ENCODE data around the gene PLD4. TPM values are rescaled to one million over a fixed set of nuclear protein-coding genes. Genes with fewer than 3 reads are reported as not detected.
"Not testable (repeated sequence)": the region's sequence is repeated elsewhere in the genome, so short reads cannot be mapped to it uniquely, and the experiment has no call there.

The PLD4 gene
- polyA plus RNA-seq, 3 donors = 2.6 to 3.2 (median 3.2) TPM

- no peak for DNase-seq (ENCODE audit: low read depth in 3 of 3, low spot score in 2 of 3)
Observed at GRCh38 chr14:104898195-104898558, 26.5 kb upstream of the PLD4 start.

GRCh38 chr14:104898870-104899510, 25.7 kb upstream of the PLD4 start:
- no peak for DNase-seq (ENCODE audit: low read depth in 3 of 3, low spot score in 2 of 3)

- DNase-seq (ENCODE audit: low read depth in 3 of 3, low spot score in 2 of 3) = no peak
Observed at GRCh38 chr14:104899781-104900180, 24.9 kb upstream of the PLD4 start.

- DNase-seq (ENCODE audit: low read depth in 3 of 3, low spot score in 2 of 3) = no peak
Observed at GRCh38 chr14:104900639-104901512, 23.8 kb upstream of the PLD4 start.

GRCh38 chr14:104903990-104904389, 20.7 kb upstream of the PLD4 start:
- no peak for DNase-seq (ENCODE audit: low read depth in 3 of 3, low spot score in 2 of 3)

GRCh38 chr14:104904650-104905578, 19.8 kb upstream of the PLD4 start:
- DNase-seq (ENCODE audit: low read depth in 3 of 3, low spot score in 2 of 3) = not testable (repeated sequence)

- not testable (repeated sequence) for DNase-seq (ENCODE audit: low read depth in 3 of 3, low spot score in 2 of 3)
Observed at GRCh38 chr14:104905579-104905933, 19.1 kb upstream of the PLD4 start.

- no peak for DNase-seq (ENCODE audit: low read depth in 3 of 3, low spot score in 2 of 3)
Observed at GRCh38 chr14:104908303-104908702, 16.4 kb upstream of the PLD4 start.

GRCh38 chr14:104912053-104912452, 12.6 kb upstream of the PLD4 start:
- DNase-seq (ENCODE audit: low read depth in 3 of 3, low spot score in 2 of 3) = no peak

- DNase-seq (ENCODE audit: low read depth in 3 of 3, low spot score in 2 of 3) = no peak
Observed at GRCh38 chr14:104913435-104913834, 11.2 kb upstream of the PLD4 start.

GRCh38 chr14:104917116-104917515, 7.6 kb upstream of the PLD4 start:
- no peak for DNase-seq (ENCODE audit: low read depth in 3 of 3, low spot score in 2 of 3)

GRCh38 chr14:104917993-104918392, 6.7 kb upstream of the PLD4 start:
- DNase-seq (ENCODE audit: low read depth in 3 of 3, low spot score in 2 of 3) = no peak

- not testable (repeated sequence) for DNase-seq (ENCODE audit: low read depth in 3 of 3, low spot score in 2 of 3)
Observed at GRCh38 chr14:104919152-104919992, 5.3 kb upstream of the PLD4 start.

- DNase-seq (ENCODE audit: low read depth in 3 of 3, low spot score in 2 of 3) = no peak
Observed at GRCh38 chr14:104919993-104920315, 4.7 kb upstream of the PLD4 start.

- no peak for DNase-seq (ENCODE audit: low read depth in 3 of 3, low spot score in 2 of 3)
Observed at GRCh38 chr14:104923640-104924420, 849 bp upstream of the PLD4 start.

- no peak for DNase-seq (ENCODE audit: low read depth in 3 of 3, low spot score in 2 of 3)
Observed at GRCh38 chr14:104925214-104925854, 655 bp downstream of the PLD4 start.

- no peak for DNase-seq (ENCODE audit: low read depth in 3 of 3, low spot score in 2 of 3)
Observed at GRCh38 chr14:104925855-104926609, 1.4 kb downstream of the PLD4 start.

All from right renal cortex interstitium (tissue), 3 donors.